IPS-20b (cell line): ENCODE measurements around the gene SLFN13.

Experiments
- H3K27ac ChIP-seq: one replicate; pipeline ENCODE4 v1.5.1; 2013; ENCODE audit warnings: low read length
- H3K27me3 ChIP-seq: 2 replicates; pipeline ENCODE4 v1.6.1; 2013; ENCODE audit warnings: mild to moderate bottlenecking, low read length, inconsistent platforms; ENCODE audit not compliant: insufficient read depth
- H3K36me3 ChIP-seq: 2 replicates; pipeline ENCODE4 v1.6.1; 2013; ENCODE audit warnings: low read depth, mild to moderate bottlenecking, inconsistent platforms, low read length, moderate library complexity; ENCODE audit not compliant: insufficient read depth
- H3K4me1 ChIP-seq: 2 replicates; pipeline ENCODE4 v1.6.1; 2013; ENCODE audit warnings: mild to moderate bottlenecking, control low read depth, inconsistent platforms, low read length, moderate library complexity; ENCODE audit not compliant: insufficient read depth
- H3K4me3 ChIP-seq: 2 replicates; pipeline ENCODE4 v1.5.1; 2013; ENCODE audit warnings: mild to moderate bottlenecking, low read length, inconsistent platforms
- H3K9ac ChIP-seq: 2 replicates; pipeline ENCODE4 v1.6.1; 2013; ENCODE audit warnings: low read depth, mild to moderate bottlenecking, inconsistent platforms, low read length, moderate library complexity
- H3K9me3 ChIP-seq: 2 replicates; pipeline ENCODE4 v1.6.1; 2013; ENCODE audit warnings: mild to moderate bottlenecking, low read depth, low read length, inconsistent platforms; ENCODE audit not compliant: insufficient read depth

Gene SLFN13

GRCh38 chr17:35448214-35448898, at the start of gene SLFN13:
TSS of gene SLFN13 (minus strand) at chr17:35448766. CDS start at chr17:35445680, 3,086 bp downstream.
- Histone ChIP-seq H3K27ac (peak within 1 kb of the TSS; percentile 59), H3K27me3 (peaks cover 29% of the 10 kb centered on the region; the same call in 1 of the 2 replicates), H3K36me3 (peaks cover 16% of the 10 kb centered on the region; the same call in 1 of the 2 replicates), H3K4me1 (peaks cover 22% of the 10 kb centered on the region; the same call in 1 of the 2 replicates), H3K9ac (peak within 1 kb of the TSS; percentile 80; the same call in 1 of the 2 replicates), H3K9me3 (no peaks in the 10 kb centered on the region), H3K4me3 (peak within 1 kb of the TSS; percentile 71)

- peaks cover 9% of the 10 kb centered on the region for H3K4me1 ChIP-seq
- H3K9me3 ChIP-seq = no peaks in the 10 kb centered on the region
- H3K9ac ChIP-seq = no peak overlapping the region
- no peak overlapping the region for H3K27ac ChIP-seq
- H3K36me3 ChIP-seq = no peaks in the 10 kb centered on the region
- H3K4me3 ChIP-seq = peak overlapping the region; percentile 54; the same call in 1 of the 2 replicates
- peaks cover 96% of the 10 kb centered on the region for H3K27me3 ChIP-seq
Observed at GRCh38 chr17:35496451-35497290, 48.1 kb upstream of the SLFN13 start.

- H3K36me3 ChIP-seq = no peaks in the 10 kb centered on the region
- peaks cover 100% of the 10 kb centered on the region for H3K27me3 ChIP-seq
- H3K9me3 ChIP-seq = no peaks in the 10 kb centered on the region; the same call in 1 of the 2 replicates
Observed at GRCh38 chr17:35493040-35493439, 44.5 kb upstream of the SLFN13 start.

DNA sequence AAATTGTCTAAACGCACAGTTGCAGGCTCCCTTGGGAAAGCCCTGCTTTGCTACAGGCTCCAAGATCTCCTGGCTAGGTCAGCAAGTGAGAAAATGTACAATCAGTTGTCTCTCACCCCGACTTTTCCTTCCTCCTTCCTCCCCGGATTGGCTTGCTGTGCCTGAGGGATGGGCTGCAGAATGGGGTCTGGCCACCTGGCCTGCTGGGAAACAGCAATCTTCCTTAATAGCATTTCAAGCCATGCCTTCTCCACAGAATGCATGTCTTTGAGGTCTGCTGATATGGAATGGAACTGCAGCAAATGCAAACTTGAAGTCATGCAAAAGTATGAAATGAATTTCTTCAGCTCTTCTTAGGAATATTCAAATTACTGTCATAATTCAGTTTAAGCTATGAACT, 42.9 kb upstream of the SLFN13 start:
- Histone ChIP-seq H3K27me3 (peaks cover 100% of the 10 kb centered on the region), H3K36me3 (no peaks in the 10 kb centered on the region), H3K4me1 (peaks cover 10% of the 10 kb centered on the region), H3K27ac (no peak overlapping the region), H3K4me3 (no peak overlapping the region), H3K9ac (no peak overlapping the region), H3K9me3 (no peaks in the 10 kb centered on the region; the same call in 1 of the 2 replicates)

More at GRCh38 chr17:35493040-35493439, 44.5 kb upstream of the SLFN13 start:
- no peak overlapping the region for H3K4me3 ChIP-seq
- no peak overlapping the region for H3K9ac ChIP-seq
- H3K4me1 ChIP-seq = peaks cover 3% of the 10 kb centered on the region; the same call in 1 of the 2 replicates
- no peak overlapping the region for H3K27ac ChIP-seq

DNA sequence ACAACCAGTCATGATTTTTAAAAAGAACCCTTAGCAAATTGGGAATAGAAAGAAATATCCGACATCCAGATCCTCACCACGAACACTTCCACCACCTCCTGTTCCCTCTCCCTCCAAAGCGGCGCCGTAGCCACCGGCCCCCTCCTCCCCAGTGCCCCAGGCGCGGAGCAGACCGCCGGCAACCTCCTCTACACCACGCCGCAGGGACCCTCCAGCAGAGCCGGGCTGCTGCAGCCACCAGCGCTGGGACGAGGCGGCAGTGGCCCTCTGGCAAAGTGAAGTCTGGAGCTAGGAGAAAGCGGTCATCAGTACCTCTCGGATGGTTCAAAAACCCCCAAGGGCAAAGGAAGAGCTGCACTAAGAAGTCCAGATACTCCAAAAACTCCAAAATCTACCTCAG, 41.4 kb upstream of the SLFN13 start:
- Histone ChIP-seq H3K9ac (no peak overlapping the region), H3K9me3 (no peaks in the 10 kb centered on the region; the same call in 1 of the 2 replicates), H3K27me3 (peaks cover 100% of the 10 kb centered on the region), H3K27ac (no peak overlapping the region), H3K4me1 (peaks cover 10% of the 10 kb centered on the region), H3K4me3 (no peak overlapping the region), H3K36me3 (no peaks in the 10 kb centered on the region)

- no peaks in the 10 kb centered on the region; the same call in 1 of the 2 replicates for H3K9me3 ChIP-seq
- no peak overlapping the region for H3K9ac ChIP-seq
- H3K27me3 ChIP-seq = peaks cover 100% of the 10 kb centered on the region
- no peak overlapping the region for H3K27ac ChIP-seq
- no peak overlapping the region for H3K4me3 ChIP-seq
- peaks cover 10% of the 10 kb centered on the region for H3K4me1 ChIP-seq
- no peaks in the 10 kb centered on the region for H3K36me3 ChIP-seq
Observed at GRCh38 chr17:35488991-35489390, 40.4 kb upstream of the SLFN13 start.

DNA sequence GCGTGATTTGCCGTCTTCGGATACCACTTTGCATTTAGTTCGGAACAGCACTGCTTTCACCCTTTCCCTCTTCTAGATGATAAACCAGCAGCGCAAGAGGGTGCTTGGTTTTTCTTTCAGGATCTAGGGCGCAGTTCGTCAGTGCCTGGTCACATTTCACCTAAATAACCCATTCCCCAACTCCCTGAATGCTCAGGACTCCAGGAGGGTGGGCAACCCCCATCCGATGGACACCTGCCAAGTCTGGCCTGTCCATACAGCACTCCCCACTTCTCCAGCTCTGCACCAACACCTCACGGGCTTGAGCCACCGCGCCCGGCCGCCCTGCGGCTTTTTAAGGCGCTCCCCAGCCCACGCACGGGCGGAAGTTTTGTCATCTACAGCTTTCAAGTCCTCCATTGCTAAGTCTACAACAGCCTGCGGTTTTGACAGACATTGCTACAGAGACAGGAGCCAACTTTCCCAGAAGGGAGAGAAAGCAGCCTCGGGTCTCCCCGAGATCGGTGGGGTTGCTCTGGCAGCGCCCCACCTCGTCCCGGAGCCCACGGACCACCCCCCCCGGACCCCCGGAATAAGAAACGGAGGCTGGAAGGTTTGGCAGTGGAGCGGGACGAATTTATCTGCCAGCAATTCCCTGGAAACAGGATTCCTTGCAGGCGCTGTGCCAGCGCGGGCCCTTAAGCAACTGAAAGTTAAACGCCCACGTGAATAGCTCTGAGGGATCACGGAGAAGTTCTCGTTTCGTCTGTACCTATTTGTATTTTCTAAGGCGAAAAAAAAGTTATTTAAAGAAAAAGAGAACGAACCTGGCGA, 38.6 kb upstream of the SLFN13 start:
- Histone ChIP-seq H3K27ac (no peak overlapping the region), H3K36me3 (no peaks in the 10 kb centered on the region), H3K9me3 (no peaks in the 10 kb centered on the region; the same call in 1 of the 2 replicates), H3K4me1 (peaks cover 9% of the 10 kb centered on the region), H3K27me3 (peaks cover 91% of the 10 kb centered on the region), H3K9ac (no peak overlapping the region), H3K4me3 (peak overlapping the region; percentile 47; the same call in 1 of the 2 replicates)

DNA sequence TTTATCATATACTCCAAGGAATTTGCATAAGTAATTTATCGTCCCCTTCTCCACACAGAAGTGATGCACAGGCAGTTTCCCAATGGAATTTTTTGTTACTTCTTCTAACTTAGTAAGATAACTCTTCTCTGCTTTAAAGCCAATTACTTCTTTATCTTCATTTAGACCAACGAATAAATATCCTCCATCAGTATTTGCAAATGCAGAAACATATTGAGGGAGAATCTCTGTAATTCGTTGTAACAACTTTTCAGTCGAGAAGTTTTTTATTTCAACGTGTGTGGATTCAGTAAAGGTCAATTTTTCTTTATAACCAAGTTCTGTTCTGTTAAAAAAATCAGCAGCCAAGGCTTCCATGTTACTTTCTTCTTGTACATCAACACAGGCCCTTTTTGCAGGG, 30.7 kb upstream of the SLFN13 start:
- H3K27me3 ChIP-seq = peaks cover 55% of the 10 kb centered on the region
- H3K4me3 ChIP-seq = no peak overlapping the region
- no peaks in the 10 kb centered on the region for H3K36me3 ChIP-seq
- no peaks in the 10 kb centered on the region for H3K9me3 ChIP-seq
- H3K27ac ChIP-seq = no peak overlapping the region
- H3K9ac ChIP-seq = no peak overlapping the region
- no peaks in the 10 kb centered on the region for H3K4me1 ChIP-seq

GRCh38 chr17:35477248-35477647, 28.7 kb upstream of the SLFN13 start:
- no peaks in the 10 kb centered on the region for H3K9me3 ChIP-seq

DNA sequence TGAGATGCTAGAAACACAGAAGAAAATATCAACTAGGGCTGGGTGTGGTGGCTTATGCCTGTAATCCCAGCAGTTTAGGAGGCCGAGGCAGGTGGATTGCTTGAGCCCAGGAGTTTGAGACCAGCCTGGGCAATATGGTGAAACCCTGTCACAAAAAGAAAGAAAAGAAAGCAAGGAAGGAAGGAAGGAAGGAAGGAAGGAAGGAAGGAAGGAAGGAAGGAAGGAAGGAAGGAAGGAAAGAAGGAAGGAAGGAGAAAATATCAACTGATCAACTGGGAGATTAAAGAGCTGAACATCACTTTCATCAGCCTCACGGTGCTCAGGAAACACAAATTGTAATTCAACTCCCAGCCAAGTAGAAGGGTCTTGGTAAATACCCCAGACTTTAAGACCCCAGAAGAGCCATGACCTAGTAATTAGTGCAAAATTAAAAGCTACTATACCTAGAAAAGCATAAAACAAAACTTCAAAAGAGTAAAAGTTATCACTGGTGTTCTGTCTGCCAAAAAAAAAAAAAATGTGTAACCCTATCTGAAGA, 27.8 kb upstream of the SLFN13 start:
- Histone ChIP-seq H3K9me3 (no peaks in the 10 kb centered on the region), H3K4me3 (no peak overlapping the region), H3K27me3 (peaks cover 42% of the 10 kb centered on the region), H3K27ac (no peak overlapping the region), H3K36me3 (no peaks in the 10 kb centered on the region), H3K4me1 (no peaks in the 10 kb centered on the region), H3K9ac (no peak overlapping the region)

More at GRCh38 chr17:35477248-35477647, 28.7 kb upstream of the SLFN13 start:
- no peak overlapping the region for H3K4me3 ChIP-seq
- no peaks in the 10 kb centered on the region for H3K4me1 ChIP-seq
- no peak overlapping the region for H3K9ac ChIP-seq
- peaks cover 42% of the 10 kb centered on the region for H3K27me3 ChIP-seq
- H3K36me3 ChIP-seq = no peaks in the 10 kb centered on the region
- H3K27ac ChIP-seq = no peak overlapping the region

DNA sequence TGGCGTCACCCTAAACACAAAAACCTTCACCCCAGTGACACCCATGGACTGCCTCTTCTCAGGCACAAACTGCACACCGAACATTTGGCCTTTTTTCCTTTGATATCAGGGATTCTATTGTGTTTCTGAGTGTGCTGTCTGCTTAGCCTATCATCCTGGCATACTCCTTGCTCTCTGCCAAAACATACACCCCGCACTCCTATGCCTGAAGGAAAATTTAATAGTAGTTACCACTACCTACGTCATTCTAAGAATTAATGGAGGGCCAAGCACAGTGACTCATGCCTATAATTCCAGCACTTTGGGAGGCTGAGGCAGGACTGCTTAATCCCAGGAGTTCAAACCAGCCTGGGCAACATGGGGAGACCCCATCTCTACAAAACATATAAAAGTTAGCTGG, 19.9 kb upstream of the SLFN13 start:
- no peaks in the 10 kb centered on the region for H3K9me3 ChIP-seq
- H3K9ac ChIP-seq = no peak overlapping the region
- no peaks in the 10 kb centered on the region for H3K36me3 ChIP-seq
- H3K4me1 ChIP-seq = no peaks in the 10 kb centered on the region
- H3K27ac ChIP-seq = no peak overlapping the region
- H3K4me3 ChIP-seq = no peak overlapping the region
- H3K27me3 ChIP-seq = peaks cover 6% of the 10 kb centered on the region; the same call in 1 of the 2 replicates
